HTERT RPE-1 (cell line): Measurements from ENCODE around the gene PLEK.
"Not testable (repeated sequence)": the region's sequence is repeated elsewhere in the genome, so short reads cannot be mapped to it uniquely, and the experiment has no call there.

ENCODE experiments used
- in situ Hi-C: fragments of 300-500 bp; cut with MboI; formaldehyde crosslinking; loops from 4 replicates; pipeline ENCODE4 v1.14.3; 2020; ENCODE audit warnings: low sequenced_read_pairs

The PLEK gene

DNA sequence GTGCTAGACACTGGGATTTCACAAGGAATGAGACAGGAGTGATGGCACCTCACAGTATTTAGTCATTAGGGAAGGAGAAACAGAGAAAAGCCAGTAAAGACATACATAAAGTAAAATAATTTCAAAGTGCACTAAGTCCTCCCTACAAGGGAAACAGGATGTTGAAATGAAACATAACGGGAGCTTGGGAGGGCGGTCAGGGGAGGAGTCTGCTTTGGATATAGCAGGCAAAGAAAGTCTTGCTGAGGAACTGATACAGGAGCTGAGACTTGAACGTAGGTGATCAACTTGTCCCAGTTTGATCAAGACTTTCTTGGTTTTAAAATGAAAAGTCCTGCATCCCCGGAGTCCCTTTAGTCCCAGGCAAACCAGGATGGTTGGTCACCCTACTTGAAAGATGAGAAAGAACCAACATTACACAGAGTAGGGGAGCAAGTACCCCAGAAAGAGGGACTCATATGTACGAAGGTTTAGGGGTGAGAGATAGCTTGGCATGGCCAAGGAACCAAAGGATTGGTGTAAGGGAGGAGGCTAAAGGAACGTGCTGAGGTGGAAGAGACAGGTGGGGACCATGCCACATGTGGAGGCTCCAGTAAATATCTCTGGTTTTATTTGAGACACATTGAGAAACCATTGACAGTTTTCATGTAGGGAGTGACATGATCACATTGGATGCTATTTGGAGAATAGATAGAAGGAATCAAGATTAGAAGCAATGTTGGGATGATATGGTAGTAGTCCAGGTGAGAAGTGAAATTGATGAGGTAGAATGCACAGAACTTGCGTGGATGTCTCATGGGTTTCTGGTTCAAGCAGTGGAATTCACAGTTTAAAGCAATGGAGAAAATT lies 73.6 kb downstream of the PLEK start:
- in situ Hi-C loops, result no loop called here

DNA sequence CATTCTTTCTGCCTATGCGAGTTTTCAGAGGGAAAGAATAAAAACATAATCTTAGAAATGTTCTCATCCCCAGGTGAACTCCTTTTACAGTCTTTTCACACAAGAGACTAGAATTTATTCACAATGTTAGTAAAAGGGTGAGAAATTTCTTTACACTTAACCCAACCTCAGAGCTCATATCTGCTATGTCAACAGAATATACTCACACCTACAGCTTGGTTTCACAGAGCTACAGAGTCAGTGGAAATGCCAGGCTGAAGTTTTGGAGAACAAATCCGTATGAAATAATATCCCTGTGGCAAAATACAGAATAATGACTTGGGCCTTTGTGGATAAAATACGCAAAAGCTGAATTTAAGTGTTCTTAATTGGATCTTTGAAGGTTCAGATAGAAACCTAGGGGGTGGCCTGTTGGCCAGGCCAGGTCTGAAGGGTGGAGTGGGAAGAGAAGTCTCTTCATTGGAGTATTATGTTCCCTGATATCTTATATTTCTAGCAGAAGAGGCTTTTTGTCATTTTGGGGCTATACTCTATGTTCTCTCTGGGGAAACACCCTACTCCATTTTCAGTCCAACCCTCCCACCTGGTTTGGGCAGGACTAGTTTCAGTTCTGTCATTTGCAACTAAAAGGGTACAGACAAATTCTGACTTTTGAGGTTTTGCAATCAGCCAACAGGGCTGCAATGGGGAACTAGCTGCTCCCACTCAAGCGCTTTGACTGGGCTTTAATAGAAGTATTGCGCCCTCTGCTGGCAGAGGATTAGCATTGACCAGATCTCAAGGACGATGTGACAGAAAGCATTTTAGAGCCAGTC lies 76.3 kb downstream of the PLEK start:
- in situ Hi-C loops, result no loop called here

DNA sequence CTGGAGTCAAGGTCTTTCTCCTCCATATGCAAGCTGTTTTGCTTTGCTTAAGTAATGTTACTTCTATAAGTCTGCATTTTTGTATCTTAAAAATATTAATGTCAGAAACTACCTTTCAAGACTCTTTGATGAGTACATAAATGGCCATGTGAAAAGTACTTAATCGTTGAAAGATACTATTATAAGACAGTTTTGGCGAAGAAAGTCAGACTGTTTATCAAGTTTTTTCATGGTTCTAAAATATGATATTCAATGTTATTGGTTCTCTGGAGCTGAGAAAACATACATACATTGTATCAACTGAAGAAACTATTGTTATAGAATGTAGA lies 76.9 kb downstream of the PLEK start:
- in situ Hi-C loops, result no loop called here

DNA sequence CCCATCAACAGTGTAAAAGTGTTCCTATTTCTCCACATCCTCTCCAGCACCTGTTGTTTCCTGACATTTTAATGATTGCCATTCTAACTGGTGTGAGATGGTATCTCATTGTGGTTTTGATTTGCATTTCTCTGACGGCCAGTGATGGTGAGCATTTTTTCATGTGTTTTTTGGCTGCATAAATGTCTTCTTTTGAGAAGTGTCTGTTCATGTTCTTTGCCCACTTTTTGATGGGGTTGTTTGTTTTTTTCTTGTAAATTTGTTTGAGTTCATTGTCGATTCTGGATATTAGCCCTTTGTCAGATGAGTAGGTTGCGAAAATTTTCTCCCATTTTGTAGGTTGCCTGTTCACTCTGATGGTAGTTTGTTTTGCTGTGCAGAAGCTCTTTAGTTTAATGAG lies 81.3 kb downstream of the PLEK start:
- in situ Hi-C loops, result not testable (repeated sequence)
